NCI-H2029 (cell line): ENCODE data around the gene DPP9.
"Not testable (repeated sequence)": the region's sequence is repeated elsewhere in the genome, so short reads cannot be mapped to it uniquely, and the experiment has no call there.

ENCODE experiments used
- DNase-seq: peaks from one replicate; lab custom pipeline; 2025; lab: John Stamatoyannopoulos, UW

DPP9 gene

GRCh38 chr19:4687396-4687795 is 36.2 kb downstream of the DPP9 start:
- DNase-seq = peak; percentile 56

- no peak for DNase-seq
Observed at GRCh38 chr19:4686700-4687099, 36.9 kb downstream of the DPP9 start.

- no peak for DNase-seq
Observed at GRCh38 chr19:4684312-4685095, 39.1 kb downstream of the DPP9 start.

- no peak for DNase-seq
Observed at GRCh38 chr19:4682417-4683200, 41.0 kb downstream of the DPP9 start.

- DNase-seq = not testable (repeated sequence)
Observed at GRCh38 chr19:4680021-4680420, 43.6 kb downstream of the DPP9 start.

- DNase-seq = no peak
Observed at GRCh38 chr19:4678881-4679790, 44.5 kb downstream of the DPP9 start.

- peak; percentile 24 for DNase-seq
Observed at GRCh38 chr19:4676955-4677731, 46.5 kb downstream of the DPP9 start.

GRCh38 chr19:4675346-4675745 is 48.3 kb downstream of the DPP9 start:
- DNase-seq = no peak

- no peak for DNase-seq
Observed at GRCh38 chr19:4673726-4674125, 49.9 kb downstream of the DPP9 start.

GRCh38 chr19:4673216-4673615 is 50.4 kb downstream of the DPP9 start:
- no peak for DNase-seq

GRCh38 chr19:4671185-4671851 is 52.3 kb downstream of the DPP9 start:
- DNase-seq = no peak

GRCh38 chr19:4669723-4670480 is 53.7 kb downstream of the DPP9 start, which contains the start of gene MYDGF:
Gene MYDGF, minus strand, starts transcription at chr19:4670342. Its CDS starts 8 bp downstream, at chr19:4670334.
- peak; percentile 85 for DNase-seq

- DNase-seq = no peak
Observed at GRCh38 chr19:4664642-4665041, 59.0 kb downstream of the DPP9 start.

GRCh38 chr19:4662812-4663211 is 60.8 kb downstream of the DPP9 start:
- DNase-seq = no peak

- DNase-seq = no peak
Observed at GRCh38 chr19:4662020-4662695, 61.5 kb downstream of the DPP9 start.

- DNase-seq = no peak
Observed at GRCh38 chr19:4660993-4661392, 62.6 kb downstream of the DPP9 start.

GRCh38 chr19:4660181-4660791 is 63.4 kb downstream of the DPP9 start:
- no peak for DNase-seq

- no peak for DNase-seq
Observed at GRCh38 chr19:4657835-4658234, 65.8 kb downstream of the DPP9 start.

GRCh38 chr19:4657262-4657661 is 66.4 kb downstream of the DPP9 start:
- no peak for DNase-seq
